H9 (cell line): ENCODE data around the gene CFAP410. TPM values are rescaled to one million over a fixed set of nuclear protein-coding genes. Genes with fewer than 3 reads are reported as not detected.

ENCODE experiments used
- DNase-seq: peaks from one replicate; pipeline ENCODE4 v3.0.0-alpha.2; 2017
- H2AFZ ChIP-seq: one replicate; pipeline ENCODE4 v1.6.1; 2013; ENCODE audit warnings: mild to moderate bottlenecking, low read length, control low read depth, moderate library complexity
- H2AK5ac ChIP-seq: 2 replicates; pipeline ENCODE4 v1.6.1; 2013; ENCODE audit warnings: low read length, control low read depth, mixed read lengths; ENCODE audit not compliant: insufficient read length
- H2BK120ac ChIP-seq: one replicate; pipeline ENCODE4 v1.6.1; 2013; ENCODE audit warnings: low read depth, mild to moderate bottlenecking, low read length, control low read depth, inconsistent platforms; ENCODE audit not compliant: poor library complexity, severe bottlenecking
- H2BK12ac ChIP-seq: 2 replicates; pipeline ENCODE4 v1.6.1; 2013; ENCODE audit warnings: low read length, control low read depth, mixed read lengths, low read depth; ENCODE audit not compliant: insufficient read length
- H2BK15ac ChIP-seq: 2 replicates; pipeline ENCODE4 v1.6.1; 2013; ENCODE audit warnings: low read depth, low read length, control low read depth
- H2BK20ac ChIP-seq: one replicate; pipeline ENCODE4 v1.6.1; 2013; ENCODE audit warnings: low read depth, mild to moderate bottlenecking, low read length, control low read depth, inconsistent platforms; ENCODE audit not compliant: poor library complexity, severe bottlenecking
- H2BK5ac ChIP-seq: 2 replicates; pipeline ENCODE4 v1.6.1; 2013; ENCODE audit warnings: low read length, control low read depth, mixed read lengths; ENCODE audit not compliant: insufficient read length
- H3K14ac ChIP-seq: 2 replicates; pipeline ENCODE4 v1.6.1; 2013; ENCODE audit warnings: low read length, control low read depth; ENCODE audit not compliant: insufficient read depth
- H3K18ac ChIP-seq: 2 replicates; pipeline ENCODE4 v1.6.1; 2013; ENCODE audit warnings: low read depth, mild to moderate bottlenecking, mixed read lengths, low read length, control low read depth; ENCODE audit not compliant: insufficient read length
- H3K23ac ChIP-seq: 2 replicates; pipeline ENCODE4 v1.6.1; 2013; ENCODE audit warnings: low read length, control low read depth, mixed read lengths, low read depth; ENCODE audit not compliant: insufficient read length
- H3K23me2 ChIP-seq: 2 replicates; pipeline ENCODE4 v1.6.1; 2013; ENCODE audit warnings: low read depth, mild to moderate bottlenecking, mixed read lengths, low read length, control low read depth; ENCODE audit not compliant: insufficient read length, poor library complexity, severe bottlenecking
- H3K27ac ChIP-seq: 2 replicates; pipeline ENCODE4 v1.5.1; 2013; ENCODE audit warnings: low read length, control low read depth, mixed read lengths, low read depth; ENCODE audit not compliant: insufficient read length
- H3K27me3 ChIP-seq: 2 replicates; pipeline ENCODE4 v1.6.1; 2013; ENCODE audit warnings: low read length, control low read depth, inconsistent platforms; ENCODE audit not compliant: insufficient read depth
- H3K4ac ChIP-seq: 2 replicates; pipeline ENCODE4 v1.6.1; 2013; ENCODE audit warnings: low read depth, mild to moderate bottlenecking, control low read depth, inconsistent platforms, low read length, moderate library complexity
- H3K4me1 ChIP-seq: 2 replicates; pipeline ENCODE4 v1.6.1; 2013; ENCODE audit warnings: low read length, control low read depth, inconsistent platforms; ENCODE audit not compliant: insufficient read depth
- H3K4me2 ChIP-seq: 2 replicates; pipeline ENCODE4 v1.6.1; 2013; ENCODE audit warnings: low read length, control low read depth, mixed read lengths; ENCODE audit not compliant: insufficient read length, insufficient read depth
- H3K56ac ChIP-seq: 2 replicates; pipeline ENCODE4 v1.6.1; 2013; ENCODE audit warnings: low read depth, mild to moderate bottlenecking, mixed read lengths, low read length, control low read depth; ENCODE audit not compliant: insufficient read length
- H3K79me1 ChIP-seq: 2 replicates; pipeline ENCODE4 v1.6.1; 2013; ENCODE audit warnings: low read depth, mild to moderate bottlenecking, moderate library complexity, low read length, control low read depth, inconsistent platforms; ENCODE audit not compliant: insufficient read depth, poor library complexity, severe bottlenecking
- H3K79me2 ChIP-seq: 2 replicates; pipeline ENCODE4 v1.6.1; 2013; ENCODE audit warnings: low read length, control low read depth, inconsistent platforms; ENCODE audit not compliant: insufficient read depth
- H3K9ac ChIP-seq: 2 replicates; pipeline ENCODE4 v1.6.1; 2013; ENCODE audit warnings: low read length, control low read depth, mixed read lengths; ENCODE audit not compliant: insufficient read length; ENCODE audit errors: extremely low read depth
- H3K9me3 ChIP-seq: one replicate; pipeline ENCODE4 v1.6.1; 2013; ENCODE audit warnings: low read depth, low read length, inconsistent platforms; ENCODE audit not compliant: control insufficient read depth
- H3T11ph ChIP-seq: one replicate; pipeline ENCODE4 v1.6.1; 2013; ENCODE audit warnings: mild to moderate bottlenecking, low read length, control low read depth, inconsistent platforms
- H4K20me1 ChIP-seq: one replicate; pipeline ENCODE4 v1.6.1; 2013; ENCODE audit not compliant: control insufficient read depth, insufficient read length, insufficient read depth
- H4K5ac ChIP-seq: 2 replicates; pipeline ENCODE4 v1.6.1; 2013; ENCODE audit warnings: low read depth, mild to moderate bottlenecking, mixed read lengths, low read length, control low read depth; ENCODE audit not compliant: insufficient read length
- H4K8ac ChIP-seq: replicated peaks from 2 replicates; pipeline ENCODE4 v1.6.1; 2013; ENCODE audit warnings: low read length, control low read depth, mixed read lengths, low read depth; ENCODE audit not compliant: insufficient read length
- H4K91ac ChIP-seq: 2 replicates; pipeline ENCODE4 v1.6.1; 2013; ENCODE audit warnings: low read depth, mild to moderate bottlenecking, moderate library complexity, mixed read lengths, low read length, control low read depth; ENCODE audit not compliant: insufficient read length
- H3K27ac Mint-ChIP-seq, 3 experiments: 2 replicates in 2 of 3; 3 replicates in 1 of 3; pipeline ENCODE4 v1.8.0; 2020 to 2021; ENCODE audit warnings: mixed read lengths in 3 of 3, mild to moderate bottlenecking in 1 of 3, moderate library complexity in 1 of 3
- H3K27me3 Mint-ChIP-seq: 2 replicates; pipeline ENCODE4 v1.8.0; 2021; ENCODE audit warnings: low read depth, mild to moderate bottlenecking, moderate library complexity, mixed read lengths
- H3K36me3 Mint-ChIP-seq, 3 experiments: 2 replicates in 2 of 3; 3 replicates in 1 of 3; pipeline ENCODE4 v1.8.0; 2020 to 2021; ENCODE audit warnings: low read depth in 3 of 3, mixed read lengths in 3 of 3; ENCODE audit not compliant: insufficient read depth in 1 of 3
- H3K4me1 Mint-ChIP-seq, 2 experiments: 2 replicates each; pipeline ENCODE4 v1.8.0; 2020; ENCODE audit warnings: mixed read lengths in 2 of 2
- H3K4me3 Mint-ChIP-seq, 2 experiments: 2 replicates in 1 of 2; 3 replicates in 1 of 2; pipeline ENCODE4 v1.8.0; 2020 to 2021; ENCODE audit warnings: mild to moderate bottlenecking in 2 of 2, mixed read lengths in 2 of 2, moderate library complexity in 1 of 2
- H3K9me3 Mint-ChIP-seq, 2 experiments: 2 replicates in 1 of 2; 3 replicates in 1 of 2; pipeline ENCODE4 v1.8.0; 2020; ENCODE audit warnings: mild to moderate bottlenecking in 2 of 2, mixed read lengths in 2 of 2, moderate library complexity in 1 of 2
- CTCF ChIP-seq: fragments of 200-600 bp; sonication (generic); conservative IDR thresholded peaks from 3 replicates; pipeline ENCODE4 v1.8.0; 2021; ENCODE audit warnings: antibody characterized with exemption, mild to moderate bottlenecking
- WGBS: extraction: QIAGEN DNeasy Blood & Tissue Kit; methylation state at CpG from one replicate; pipeline ENCODE4 v1.1.7; 2013; ENCODE audit warnings: missing lambda C conversion rate, low lambda C conversion rate, mixed read lengths; ENCODE audit not compliant: insufficient read length; ENCODE audit errors: extremely low coverage; 5-methylcytosine and 5-hydroxymethylcytosine counted together
- total RNA-seq: library from RNA; stranded (reverse); gene quantifications from 2 replicates; pipeline ENCODE4 v1.2.1, GENCODE V29; 2021

The CFAP410 gene
- total RNA-seq, 1 experiment from 2014 or later, result 17.0 TPM

GRCh38 chr21:44345495-44345894, 6.3 kb upstream of the CFAP410 start:
- TF ChIP-seq CTCF, result no peak
- Histone ChIP-seq H3T11ph (no peak overlapping the region), H2AK5ac (no peak overlapping the region), H3K9me3 (no peaks in the 10 kb centered on the region), H3K18ac (no peak overlapping the region), H3K79me1 (no peaks in the 10 kb centered on the region), H2BK120ac (no peak overlapping the region), H3K9ac (no peak overlapping the region), H4K20me1 (no peaks in the 10 kb centered on the region), H3K56ac (no peak overlapping the region), H2BK15ac (no peak overlapping the region), H3K4ac (no peak overlapping the region), H2BK5ac (no peak overlapping the region), H3K14ac (no peak overlapping the region), H2BK20ac (no peak overlapping the region), H3K23me2 (no peaks in the 10 kb centered on the region), H3K4me2 (no peak overlapping the region), H2BK12ac (no peak overlapping the region), H3K27ac (no peak overlapping the region), H4K8ac (no peak overlapping the region), H3K79me2 (no peaks in the 10 kb centered on the region), H3K23ac (no peak overlapping the region), H4K5ac (no peak overlapping the region), H2AFZ (no peak overlapping the region), H4K91ac (no peak overlapping the region), H3K4me1 (no peaks in the 10 kb centered on the region), H3K27me3 (no peaks in the 10 kb centered on the region)
- H3K9me3 Mint-ChIP-seq, result no peaks in the 10 kb centered on the region
- no peak overlapping the region for H3K27ac Mint-ChIP-seq
- no peaks in the 10 kb centered on the region for H3K36me3 Mint-ChIP-seq
- no peaks in the 10 kb centered on the region for H3K27me3 Mint-ChIP-seq
- no peak for DNase-seq
- peaks cover 16 to 31% of the 10 kb centered on the region in 2 experiments for H3K4me1 Mint-ChIP-seq
- H3K4me3 Mint-ChIP-seq, result no peak overlapping the region
- WGBS, result no CpG with 5 or more reads among the region's 11 CpGs
